Endothelial cell of umbilical vein (primary cell): ENCODE measurements around the gene SLIT2.

ENCODE experiments used
- CTCF ChIP-seq, 2 donors: IDR thresholded peaks; 1 replicate in 1 of 2; 2 replicates in 1 of 2; pipeline ENCODE4 v1.5.1; 2011; ENCODE audit warnings: low read length in 2 of 2, mild to moderate bottlenecking in 2 of 2, moderate library complexity in 2 of 2, control low read depth in 1 of 2, inconsistent platforms in 1 of 2, low read depth in 1 of 2; ENCODE audit not compliant: insufficient read depth in 1 of 2; ENCODE audit errors: extremely low read depth in 1 of 2
- EZH2 ChIP-seq: IDR thresholded peaks from 2 replicates; pipeline ENCODE4 v1.6.1; 2012; ENCODE audit warnings: borderline replicate concordance, low read depth, mild to moderate bottlenecking, moderate library complexity, low read length, inconsistent platforms; ENCODE audit not compliant: severe bottlenecking
- FOS ChIP-seq: IDR thresholded peaks from 2 replicates; pipeline ENCODE4 v1.6.1; 2011; ENCODE audit warnings: mild to moderate bottlenecking, low read length, moderate library complexity, borderline replicate concordance; ENCODE audit not compliant: insufficient read depth
- GATA2 ChIP-seq: IDR thresholded peaks from 2 replicates; pipeline ENCODE4 v1.7.0; 2011; ENCODE audit warnings: low read depth, mild to moderate bottlenecking, moderate library complexity, mixed read lengths, low read length; ENCODE audit not compliant: insufficient read length, insufficient read depth
- JUN ChIP-seq: IDR thresholded peaks from 2 replicates; pipeline ENCODE4 v1.6.1; 2011; ENCODE audit warnings: borderline replicate concordance, low read depth; ENCODE audit not compliant: insufficient read length, insufficient read depth
- MAX ChIP-seq: IDR thresholded peaks from 2 replicates; pipeline ENCODE4 v1.6.1; 2011; ENCODE audit not compliant: insufficient read depth, insufficient read length
- MYC ChIP-seq: IDR thresholded peaks from one replicate; pipeline ENCODE4 v1.6.1; 2011; ENCODE audit warnings: mild to moderate bottlenecking, low read depth, low read length
- POLR2A ChIP-seq: IDR thresholded peaks from 2 replicates; pipeline ENCODE4 v1.6.1; 2012; ENCODE audit warnings: low read depth, mild to moderate bottlenecking, control low read depth, low read length
- POLR2AphosphoS5 ChIP-seq: IDR thresholded peaks from 2 replicates; pipeline ENCODE4 v1.6.1; 2012; ENCODE audit warnings: low read depth, mild to moderate bottlenecking, control low read depth, low read length, moderate library complexity; ENCODE audit not compliant: insufficient read depth

- TF ChIP-seq MYC: no peak
- no peak for TF ChIP-seq POLR2A
- no peak for TF ChIP-seq CTCF (IDR thresholded peaks at IDR 0.05; ENCODE audit: extremely low read depth in 1 of 2, insufficient read depth in 1 of 2, low read depth in 1 of 2, low read length in 2 of 2)
- TF ChIP-seq FOS: no peak
- no peak for TF ChIP-seq EZH2
- TF ChIP-seq MAX: no peak
- TF ChIP-seq POLR2AphosphoS5: no peak
- TF ChIP-seq JUN: no peak
- TF ChIP-seq GATA2: no peak
Measured at GRCh38 chr4:20253283-20253734, 1.6 kb downstream of the SLIT2 start.
